NCI-H146 (cell line): ENCODE data around the gene ARHGAP20.

Experiments
- DNase-seq: peaks from one replicate; lab custom pipeline; 2025; lab: John Stamatoyannopoulos, UW

ARHGAP20 gene

DNA sequence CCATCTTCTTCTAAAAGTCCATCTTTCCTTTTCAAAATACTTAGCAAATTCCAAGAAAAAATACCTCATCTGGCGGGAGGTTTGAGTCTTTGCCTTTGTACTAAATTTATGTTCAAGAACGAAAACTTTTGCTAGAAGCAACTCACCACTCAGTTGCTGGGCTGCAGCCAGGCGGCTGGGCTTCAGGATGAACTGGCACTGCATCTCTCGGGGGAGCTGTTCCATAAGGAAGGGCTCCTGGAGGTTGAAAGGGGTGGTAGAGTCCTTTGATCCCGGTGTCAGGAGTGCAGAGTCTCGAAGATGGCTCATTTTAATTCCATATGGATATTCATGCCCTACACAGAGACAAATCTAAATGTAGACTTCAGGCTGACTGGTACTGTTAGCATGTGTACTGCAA, 105.8 kb downstream of the ARHGAP20 start:
- no peak for DNase-seq

DNA sequence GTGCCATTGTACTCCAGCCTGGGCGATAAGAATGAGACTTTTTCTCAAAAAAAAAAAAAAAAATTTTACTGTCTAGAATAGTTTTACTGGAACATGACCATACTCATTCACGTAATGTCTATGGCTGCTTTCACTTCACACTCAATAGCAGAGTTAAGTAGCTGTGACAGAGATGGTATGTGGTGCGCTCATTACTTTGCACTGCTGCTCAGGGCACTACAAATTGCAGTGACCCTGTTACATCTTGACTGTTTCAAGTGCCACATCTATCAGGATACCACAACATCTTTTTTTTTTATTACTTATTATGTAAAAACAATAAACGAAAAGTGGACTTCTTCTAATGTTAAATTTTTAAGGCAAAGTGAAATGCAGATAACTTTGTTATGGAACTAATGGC, 110.3 kb downstream of the ARHGAP20 start:
- DNase-seq, result no peak

DNA sequence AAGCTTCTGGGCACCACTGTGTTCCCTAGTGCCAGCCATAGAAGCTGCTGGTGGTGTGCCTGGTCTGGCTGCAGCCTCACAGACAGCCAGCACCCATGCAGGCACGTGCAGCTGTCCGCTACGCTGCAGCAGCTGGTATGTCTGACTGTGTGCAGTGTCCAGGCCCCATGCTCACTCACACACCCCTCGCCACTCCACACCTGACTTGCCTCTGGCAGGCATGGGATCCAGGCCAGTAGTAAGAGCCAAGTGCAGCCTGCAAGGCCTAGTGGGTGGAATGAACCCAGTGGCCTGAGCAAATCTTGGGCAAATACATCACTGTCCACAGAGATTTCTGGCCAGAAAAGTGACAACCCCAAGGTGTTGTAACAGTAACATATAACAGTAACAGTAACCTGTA, 111.9 kb downstream of the ARHGAP20 start:
- no peak for DNase-seq

DNA sequence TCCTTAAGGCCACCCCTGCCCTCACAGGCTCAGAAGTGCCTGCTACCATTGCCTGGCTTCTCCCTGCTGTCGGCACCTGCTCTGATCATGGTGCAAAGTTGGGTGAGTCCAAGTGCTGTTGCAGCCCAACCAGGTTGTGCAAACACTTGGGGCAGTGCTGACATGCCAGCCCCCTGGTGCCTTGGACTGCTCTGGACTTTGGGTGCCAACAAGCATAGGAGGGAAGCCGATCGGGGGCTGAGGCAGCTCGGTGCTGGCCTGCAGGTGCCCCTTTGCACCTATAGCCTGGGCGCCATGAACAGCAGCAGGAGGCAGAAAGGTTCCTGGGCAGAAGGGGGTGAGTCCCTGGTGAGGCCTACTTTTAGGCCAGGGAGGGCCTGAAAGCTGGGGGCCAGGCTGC, 113.0 kb downstream of the ARHGAP20 start:
- DNase-seq, result no peak

DNA sequence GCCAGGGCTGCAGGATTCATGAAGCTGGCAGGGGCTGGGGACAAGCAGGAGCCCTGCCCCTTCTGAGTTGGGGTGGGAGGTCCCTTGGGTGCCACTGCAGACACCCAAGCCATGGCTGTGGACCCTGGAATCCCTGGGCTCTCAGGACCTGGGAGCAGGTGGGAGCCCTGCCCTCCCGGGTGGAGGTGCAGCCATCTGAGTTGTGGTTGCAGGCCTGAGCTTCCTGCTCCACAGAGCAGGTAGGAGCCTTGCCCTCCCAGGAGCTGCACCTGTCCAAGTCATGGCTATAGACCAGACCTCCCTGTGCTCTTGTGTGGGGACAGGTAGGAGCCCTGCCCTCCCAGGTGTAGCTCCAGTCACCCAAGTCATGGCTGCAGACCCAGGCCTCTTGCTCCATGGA, 113.5 kb downstream of the ARHGAP20 start:
- no peak for DNase-seq

DNA sequence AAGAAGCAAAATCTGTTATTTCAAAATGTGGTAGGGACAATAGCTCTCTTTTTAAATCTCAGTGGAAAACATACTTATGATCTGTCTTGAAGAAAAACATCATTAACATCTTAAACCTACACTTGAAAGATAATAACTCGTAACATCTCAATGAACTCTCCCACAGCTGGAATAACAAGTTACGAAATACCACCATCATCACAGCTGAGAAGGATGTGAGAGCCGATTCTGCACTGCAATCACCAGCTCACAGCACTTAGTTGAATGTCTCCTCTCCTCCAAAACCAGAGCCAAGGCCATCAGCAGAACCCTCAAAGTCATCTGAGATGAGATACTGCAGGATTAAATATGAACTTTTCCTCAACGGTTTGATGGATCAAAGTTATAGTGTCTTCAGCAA, 124.3 kb downstream of the ARHGAP20 start:
- DNase-seq, result no peak

DNA sequence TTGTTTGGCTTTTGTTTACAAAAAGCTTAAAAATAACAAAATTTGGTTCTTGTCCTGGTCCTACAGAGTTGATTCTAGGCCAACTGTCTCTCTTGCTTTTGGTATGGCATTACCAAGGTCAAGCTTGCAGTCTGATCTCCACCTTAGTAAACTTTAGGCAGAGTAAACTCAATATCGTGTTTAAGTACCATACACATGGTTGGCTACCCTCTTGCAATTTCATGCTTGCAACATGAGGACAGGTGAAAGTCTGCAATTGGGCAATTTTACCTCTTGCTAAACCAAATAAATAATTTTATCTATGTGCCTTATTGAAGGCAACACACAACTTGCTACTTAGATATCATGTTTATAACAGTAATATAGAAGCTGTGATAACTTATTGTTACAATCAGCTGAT, 125.1 kb downstream of the ARHGAP20 start:
- DNase-seq, result no peak

DNA sequence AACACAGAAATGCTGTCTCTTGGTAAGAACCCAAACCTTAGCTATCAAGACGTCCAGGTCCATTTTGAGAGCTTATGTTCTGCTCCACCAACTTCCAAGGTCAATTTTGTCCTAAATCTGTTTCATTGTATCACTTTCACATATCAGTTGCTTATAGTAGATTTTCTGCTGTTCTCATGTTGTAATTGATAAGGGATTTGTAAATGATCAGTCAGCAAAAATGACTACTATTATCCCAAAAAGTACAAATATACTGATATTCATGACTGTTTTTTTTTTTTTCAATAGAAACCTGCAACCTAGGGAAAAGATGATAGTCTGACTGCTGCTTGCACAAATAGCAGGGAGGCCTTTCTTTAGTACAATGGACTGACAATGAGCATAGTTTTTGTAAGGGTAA, 128.1 kb downstream of the ARHGAP20 start:
- DNase-seq, result no peak

DNA sequence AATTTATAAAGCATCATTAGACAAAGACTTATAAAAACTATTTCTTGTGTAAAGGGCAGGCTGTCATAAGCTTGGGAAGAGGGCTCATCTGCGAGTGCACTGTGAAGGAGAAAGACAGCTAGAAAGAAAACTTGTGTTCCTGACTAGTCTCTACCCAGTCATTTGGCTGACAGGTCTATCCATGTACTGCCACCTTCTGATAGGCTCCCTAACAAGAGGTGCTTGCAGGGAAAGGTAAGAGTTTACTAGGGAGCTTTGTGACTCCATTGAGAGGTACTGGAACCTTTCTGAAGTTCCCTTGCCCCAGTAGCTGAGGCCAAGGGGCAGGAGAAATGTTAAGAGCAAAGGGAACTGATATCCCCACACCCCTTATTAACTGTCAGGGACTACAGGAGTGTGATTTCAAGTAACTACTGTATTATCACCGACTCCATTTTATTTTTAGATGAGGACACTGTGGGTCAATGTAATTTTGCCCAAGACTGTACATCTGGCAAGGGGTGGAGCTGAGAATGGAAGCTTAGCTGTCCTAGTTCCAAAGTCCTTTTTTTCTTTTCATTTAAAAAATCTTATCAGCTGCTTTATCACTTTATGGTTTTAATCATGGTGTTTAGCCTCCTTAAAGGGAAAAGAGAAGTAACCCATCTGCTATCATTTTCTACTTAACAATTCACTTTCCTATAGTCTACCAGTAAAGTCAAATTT, 129.4 kb downstream of the ARHGAP20 start:
- DNase-seq, result no peak

DNA sequence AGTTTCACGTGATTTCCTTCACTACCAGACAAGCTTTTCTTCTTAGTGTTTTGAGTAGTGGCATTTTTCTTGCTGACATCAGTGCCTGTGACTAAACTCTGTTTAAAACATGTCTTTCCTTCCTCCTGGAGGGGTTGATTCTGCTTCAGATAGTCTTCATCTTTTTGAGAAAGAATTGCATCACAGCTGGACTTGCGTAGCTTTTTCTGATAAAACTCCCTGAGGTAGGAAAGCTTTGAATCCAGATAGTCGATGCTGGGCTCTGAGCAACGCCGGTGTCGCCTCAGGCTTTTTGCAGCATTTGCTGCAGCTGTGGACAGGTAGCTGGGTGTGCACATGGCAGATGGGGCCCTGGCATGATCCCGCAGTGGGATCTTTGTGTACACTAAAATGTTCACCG, 131.7 kb downstream of the ARHGAP20 start:
- no peak for DNase-seq

DNA sequence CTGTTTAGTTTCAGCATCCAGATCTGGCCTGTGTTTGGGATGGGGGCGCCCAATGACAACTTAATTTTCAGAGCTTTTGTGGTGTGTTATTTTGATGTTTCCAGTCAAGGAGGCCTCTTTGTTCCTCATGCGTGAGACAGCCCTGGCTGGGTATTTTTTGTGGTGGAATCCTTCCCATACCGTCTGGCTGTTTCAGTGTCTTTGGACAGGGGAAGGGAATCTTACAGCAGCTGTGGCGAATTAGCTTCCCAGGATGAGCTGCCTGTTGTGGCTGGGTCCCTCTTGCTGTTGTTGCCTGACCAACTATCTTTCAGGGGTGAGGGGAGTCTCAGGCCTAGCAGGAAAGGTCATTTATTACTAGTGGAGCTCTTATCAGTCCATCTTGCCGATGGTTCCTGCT, 138.8 kb downstream of the ARHGAP20 start:
- DNase-seq, result no peak

DNA sequence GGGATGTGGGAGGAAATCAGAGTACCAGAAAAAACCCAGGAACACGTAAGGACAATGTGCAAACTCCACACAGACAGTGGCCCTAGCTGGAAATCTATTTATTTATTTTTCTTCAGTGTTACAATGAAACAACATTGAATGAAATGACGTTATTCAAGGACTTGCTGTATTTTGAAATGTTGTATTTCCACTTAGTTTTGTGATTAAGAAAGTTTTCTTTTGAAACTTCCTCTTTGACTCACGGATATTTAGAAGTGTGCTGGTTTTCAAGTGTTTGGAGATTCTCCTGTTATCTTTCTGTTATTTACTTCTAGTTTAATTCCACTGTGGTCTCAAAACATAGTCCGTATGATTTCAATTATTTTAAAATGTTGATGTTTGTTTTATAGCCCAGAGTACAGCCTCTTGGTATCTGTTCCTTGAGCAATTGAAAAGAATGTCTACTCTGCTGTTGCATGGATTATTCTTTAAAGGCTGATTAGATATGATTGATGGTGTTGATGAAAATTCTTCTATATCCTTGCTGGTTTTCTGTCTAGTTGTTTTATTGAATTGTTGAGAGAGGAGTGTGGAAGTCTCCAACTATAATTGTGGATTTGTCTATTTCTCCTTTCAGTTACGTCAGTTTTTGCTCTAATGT, 141.0 kb downstream of the ARHGAP20 start:
- DNase-seq, result no peak

DNA sequence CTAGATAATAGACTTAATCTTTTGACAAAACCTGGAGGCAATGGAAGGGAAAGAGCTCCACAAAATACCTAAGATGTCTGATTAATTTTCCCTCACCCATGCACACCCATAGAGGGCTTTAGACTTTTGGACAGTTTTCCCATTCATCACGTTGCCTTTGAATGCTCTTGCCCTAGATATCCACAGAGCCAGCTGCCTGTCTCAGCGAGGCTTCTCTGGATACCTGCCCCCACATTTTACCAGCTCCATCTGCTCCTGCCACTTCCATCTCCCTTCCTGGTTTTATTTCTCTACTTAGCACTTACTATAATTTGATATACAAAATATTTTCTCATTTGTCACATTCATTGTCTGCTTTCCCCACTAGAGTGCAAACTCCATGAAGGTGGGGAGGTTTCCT, 145.7 kb downstream of the ARHGAP20 start:
- DNase-seq, result no peak

DNA sequence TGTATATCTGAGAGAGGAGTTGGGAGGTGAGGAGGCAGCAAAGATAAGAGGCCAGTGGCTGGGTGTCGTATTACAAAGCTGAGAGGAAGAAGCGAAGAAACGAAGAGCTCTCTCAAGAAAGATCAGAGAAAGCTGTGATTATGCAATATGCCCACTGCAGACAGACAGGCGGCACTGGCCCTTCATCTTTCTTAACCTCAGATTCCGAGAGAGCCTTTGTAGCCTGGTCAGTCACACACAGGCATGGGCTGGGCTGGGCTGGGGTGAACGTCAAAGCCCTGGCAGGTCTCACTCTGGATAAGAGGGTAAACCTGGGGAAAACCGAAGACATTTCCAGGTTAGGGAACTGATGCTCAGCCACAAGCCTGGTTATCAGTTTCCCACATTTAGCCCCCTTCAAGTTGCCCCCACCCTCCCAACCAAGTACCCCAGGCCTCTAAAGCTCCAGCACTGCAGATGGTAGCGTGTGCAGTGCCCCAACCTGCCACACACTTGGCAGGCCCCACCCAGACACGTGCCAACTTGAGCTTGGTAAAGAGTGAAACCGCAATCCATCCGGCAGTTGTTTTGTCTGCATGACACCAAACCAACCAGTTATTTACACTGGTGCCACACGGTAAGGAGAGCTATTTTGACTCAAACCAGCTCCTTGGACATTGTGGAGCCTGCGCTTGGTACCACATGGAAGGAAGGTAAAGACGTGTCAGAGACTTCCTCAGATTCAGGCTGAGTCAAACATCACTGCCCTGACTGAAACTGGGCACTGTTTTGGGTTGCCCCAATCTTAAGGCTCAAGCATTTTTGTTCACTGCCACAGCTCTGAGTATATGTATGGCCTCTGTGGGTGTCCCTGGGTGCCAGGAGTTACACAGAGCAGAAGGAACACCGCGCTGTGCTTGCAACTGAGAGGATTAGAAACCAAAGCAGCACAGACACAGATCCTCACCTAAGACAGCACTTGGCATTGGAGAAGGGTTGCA, 146.6 kb downstream of the ARHGAP20 start:
- no peak for DNase-seq

DNA sequence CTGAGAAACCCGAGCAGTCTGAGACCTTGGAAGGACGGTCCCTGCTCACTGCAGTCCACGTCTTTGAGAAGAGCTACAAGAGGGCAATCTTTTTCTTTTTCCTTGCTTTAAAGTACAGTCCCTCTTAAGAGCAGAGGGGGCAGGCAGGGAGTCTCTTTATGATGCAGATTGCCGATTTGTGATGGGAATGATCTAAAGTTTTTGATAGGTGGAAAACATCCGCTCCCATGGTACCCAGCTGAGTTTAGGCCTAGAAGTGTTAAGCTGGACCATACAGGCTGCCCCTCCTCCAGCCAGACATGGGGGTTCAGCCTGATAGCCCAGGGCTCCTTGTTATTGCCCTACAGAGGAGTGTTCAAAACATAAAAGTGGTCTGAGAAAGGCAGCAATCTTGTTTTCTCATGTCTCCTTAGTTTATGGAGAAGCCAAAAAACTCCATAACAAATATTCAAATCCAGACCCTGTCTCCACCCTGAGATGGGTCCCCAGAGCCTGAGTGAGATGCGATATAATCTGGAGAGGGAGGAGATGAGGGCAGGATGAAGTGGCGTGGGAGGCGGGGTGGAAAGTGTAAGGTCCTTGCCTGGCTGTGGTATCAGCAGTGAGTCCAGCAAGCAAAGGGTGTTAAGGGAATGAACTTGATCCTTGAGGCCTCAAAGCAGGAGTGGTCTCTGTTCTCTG, 147.4 kb downstream of the ARHGAP20 start:
- no peak for DNase-seq

DNA sequence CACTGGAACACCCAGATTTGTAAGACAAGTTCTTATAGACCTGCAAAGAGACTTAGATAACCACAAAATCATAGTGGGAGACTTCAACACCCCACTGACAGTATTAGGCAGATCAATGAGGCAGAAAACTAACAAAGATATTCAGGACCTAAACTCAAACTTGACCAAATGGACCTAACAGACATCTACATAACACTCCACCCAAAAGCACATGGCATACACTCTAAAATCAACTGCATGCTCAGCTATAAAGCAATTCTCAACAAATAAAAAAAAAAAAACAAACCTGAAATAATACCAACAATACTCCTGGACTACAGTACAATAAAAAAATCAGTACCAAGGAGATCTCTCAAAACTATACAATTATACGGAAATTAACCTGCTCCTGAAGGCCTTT, 167.5 kb downstream of the ARHGAP20 start:
- no peak for DNase-seq

DNA sequence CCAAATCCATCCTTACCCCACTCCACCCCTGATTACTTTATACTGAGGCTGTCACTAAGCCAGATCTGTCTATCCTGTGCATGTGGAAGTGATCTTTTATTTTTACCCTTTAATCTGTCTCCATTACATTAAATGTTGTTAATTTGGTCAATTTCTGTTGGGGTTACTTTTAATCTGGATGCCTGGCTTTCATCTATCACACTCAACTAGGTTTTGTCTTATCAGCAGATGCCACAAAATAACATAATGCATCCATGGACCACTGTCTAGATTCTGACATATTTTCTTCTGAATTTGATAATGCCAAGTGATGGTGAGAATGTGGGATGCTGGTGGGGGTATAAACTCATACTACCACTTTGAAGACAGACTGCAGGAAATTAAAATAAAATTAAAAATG, 174.1 kb downstream of the ARHGAP20 start:
- no peak for DNase-seq

DNA sequence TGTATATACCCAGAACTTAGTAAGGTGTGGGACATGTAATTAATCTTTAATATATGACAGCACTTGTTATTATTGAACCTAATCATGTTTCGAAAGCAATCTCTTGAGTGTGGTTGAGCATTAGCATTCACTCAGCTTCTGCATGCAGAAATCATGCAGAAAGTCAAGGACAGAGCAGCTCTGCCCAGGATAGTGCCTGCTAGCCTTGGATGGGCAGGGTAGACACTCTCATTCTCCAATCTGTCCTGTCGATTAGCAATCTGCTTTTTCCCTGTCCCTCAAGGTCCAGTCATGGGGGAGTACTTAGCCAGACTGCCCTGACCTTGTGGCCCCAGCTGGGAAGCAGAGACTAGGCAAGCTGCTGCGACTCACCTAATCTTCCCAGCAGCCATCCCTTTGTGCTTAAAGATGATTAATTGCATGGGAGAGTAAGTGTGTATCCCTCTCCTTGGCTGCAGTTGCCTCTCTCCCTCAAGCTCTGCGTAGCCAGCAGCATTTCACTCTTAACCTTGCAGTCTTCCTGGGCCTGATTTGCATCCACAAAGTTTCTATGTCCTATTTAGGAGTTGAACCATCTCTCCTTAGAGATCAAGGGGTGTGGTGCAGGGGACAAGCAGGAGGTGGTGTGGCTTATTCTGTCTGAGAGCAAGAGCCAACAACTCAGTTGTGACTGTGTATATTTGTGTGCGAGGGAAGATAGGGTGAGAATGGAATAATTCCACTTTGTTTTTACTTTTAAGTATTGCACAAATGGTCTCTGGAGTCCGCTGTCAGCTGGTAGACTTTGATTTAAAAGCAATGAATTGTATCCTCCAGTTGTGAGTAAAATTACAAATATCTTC, 181.1 kb downstream of the ARHGAP20 start:
- no peak for DNase-seq

DNA sequence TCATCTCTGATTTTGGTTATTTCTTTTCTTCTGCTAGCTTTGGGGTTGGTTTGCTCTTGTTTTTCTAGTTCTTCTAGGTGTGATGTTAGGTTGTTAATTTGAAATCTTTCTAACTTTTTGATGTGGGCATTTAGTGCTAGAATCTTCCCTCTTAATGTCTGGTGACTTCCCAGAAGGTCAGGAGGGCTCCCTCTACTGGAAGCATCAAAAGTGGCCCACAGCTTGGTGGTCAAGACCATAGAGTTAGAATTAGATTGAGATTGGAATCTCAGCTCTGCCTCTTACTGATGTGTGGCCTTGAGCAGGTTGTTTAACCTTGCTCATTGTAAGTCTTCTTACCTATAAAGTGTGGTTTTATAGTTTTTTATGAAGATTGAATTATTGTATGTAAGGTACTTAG, 183.2 kb downstream of the ARHGAP20 start:
- no peak for DNase-seq

DNA sequence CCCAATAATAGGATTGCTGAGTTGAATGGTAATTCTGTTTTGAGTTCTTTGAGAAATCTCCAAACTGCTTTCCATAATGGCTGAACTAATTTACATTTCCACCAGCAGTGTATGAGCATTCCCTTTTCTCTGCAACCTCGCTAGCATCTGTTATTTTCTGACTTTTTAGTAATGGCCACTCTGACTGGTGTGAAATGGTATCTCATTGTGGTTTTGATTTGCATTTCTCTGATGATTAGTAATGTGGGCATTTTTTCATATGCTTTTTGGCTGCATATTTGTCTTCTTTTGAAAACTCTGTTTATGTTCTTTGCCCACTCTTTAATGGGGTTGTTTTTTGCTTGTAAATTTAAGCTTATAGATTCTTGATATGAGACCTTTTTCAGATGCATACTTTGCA, 185.1 kb downstream of the ARHGAP20 start:
- no peak for DNase-seq
